Measurements from ENCODE around the gene GNPTAB. TPM values are rescaled to one million over a fixed set of nuclear protein-coding genes. Genes with fewer than 3 reads are reported as not detected.
A peak's percentile ranks its signal among the peaks of the same experiment; 100 is the strongest.

GNPTAB gene
- total RNA-seq, 1 experiment from 2014 or later: 25.4 TPM

DNA sequence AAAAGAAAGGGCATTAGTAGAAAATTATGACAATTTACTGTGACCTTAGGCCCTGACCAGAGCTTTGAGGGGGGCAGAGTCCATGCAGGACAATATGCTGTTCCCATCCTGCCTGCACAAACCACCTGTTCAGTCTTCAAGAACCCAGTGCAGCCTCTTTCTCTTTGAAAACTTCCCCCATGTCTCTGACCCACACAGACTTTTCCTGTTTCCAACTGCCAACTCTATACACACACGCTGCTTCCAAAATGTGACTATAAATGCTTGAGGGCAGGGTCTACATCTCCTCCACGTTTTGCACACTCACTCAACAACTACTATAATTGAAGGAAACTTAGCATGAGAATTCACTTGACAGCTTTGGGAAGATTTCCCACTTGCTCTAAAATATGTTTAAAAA, 54.9 kb downstream of the GNPTAB start:
- Mint-ChIP-seq H3K4me3 (no peak overlapping the region), H3K36me3 (peaks cover 3% of the 10 kb centered on the region), H3K27me3 (ENCODE audit: low read depth) (no peaks in the 10 kb centered on the region), H3K4me1 (no peaks in the 10 kb centered on the region), H3K27ac (no peak overlapping the region), H3K9me3 (no peaks in the 10 kb centered on the region)
- ChIA-PET POLR2A (no interaction called here), CTCF (no interaction called here)
- DNase-seq (ENCODE audit: low spot score) (no peak), ATAC-seq (no peak)
- no peak for TF ChIP-seq NFE2L1 (CRISPR knock-in tag; IDR thresholded peaks at IDR 0.05)
- no peak for TF ChIP-seq ZNF138 (CRISPR knock-in tag; conservative IDR thresholded peaks at IDR 0.05)
- TF ChIP-seq GABPB1 (CRISPR knock-in tag; IDR thresholded peaks at IDR 0.05): no peak
- no peak for TF ChIP-seq EMX1 (CRISPR knock-in tag; IDR thresholded peaks at IDR 0.05)

GRCh38 chr12:101773650-101774162, 57.1 kb downstream of the GNPTAB start:
- DNase-seq (ENCODE audit: low spot score) (peak; percentile 56), ATAC-seq (peak; percentile 89)
- Mint-ChIP-seq H3K9me3 (no peaks in the 10 kb centered on the region), H3K27ac (no peak overlapping the region), H3K27me3 (ENCODE audit: low read depth) (no peaks in the 10 kb centered on the region), H3K4me1 (no peaks in the 10 kb centered on the region), H3K4me3 (no peak overlapping the region), H3K36me3 (peaks cover 10% of the 10 kb centered on the region)
- TF ChIP-seq ZNF416 (CRISPR knock-in tag; IDR thresholded peaks at IDR 0.05): peak; percentile 84; the same call in 1 of the 2 replicates
- TF ChIP-seq FOXP1 (CRISPR knock-in tag; IDR thresholded peaks at IDR 0.05; ENCODE audit: borderline replicate concordance): no peak
- TF ChIP-seq SP1 (CRISPR knock-in tag; conservative IDR thresholded peaks at IDR 0.05): no peak
- no peak for TF ChIP-seq ATF6 (CRISPR knock-in tag; IDR thresholded peaks at IDR 0.05)
- TF ChIP-seq, protein P1, sequence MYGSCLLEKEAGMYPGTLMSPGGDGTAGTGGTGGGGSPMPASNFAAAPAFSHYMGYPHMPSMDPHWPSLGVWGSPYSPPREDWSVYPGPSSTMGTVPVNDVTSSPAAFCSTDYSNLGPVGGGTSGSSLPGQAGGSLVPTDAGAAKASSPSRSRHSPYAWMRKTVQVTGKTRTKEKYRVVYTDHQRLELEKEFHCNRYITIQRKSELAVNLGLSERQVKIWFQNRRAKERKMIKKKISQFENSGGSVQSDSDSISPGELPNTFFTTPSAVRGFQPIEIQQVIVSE (CRISPR knock-in tag; IDR thresholded peaks at IDR 0.05; ENCODE audit: borderline replicate concordance): no peak
- TF ChIP-seq, protein P2, sequence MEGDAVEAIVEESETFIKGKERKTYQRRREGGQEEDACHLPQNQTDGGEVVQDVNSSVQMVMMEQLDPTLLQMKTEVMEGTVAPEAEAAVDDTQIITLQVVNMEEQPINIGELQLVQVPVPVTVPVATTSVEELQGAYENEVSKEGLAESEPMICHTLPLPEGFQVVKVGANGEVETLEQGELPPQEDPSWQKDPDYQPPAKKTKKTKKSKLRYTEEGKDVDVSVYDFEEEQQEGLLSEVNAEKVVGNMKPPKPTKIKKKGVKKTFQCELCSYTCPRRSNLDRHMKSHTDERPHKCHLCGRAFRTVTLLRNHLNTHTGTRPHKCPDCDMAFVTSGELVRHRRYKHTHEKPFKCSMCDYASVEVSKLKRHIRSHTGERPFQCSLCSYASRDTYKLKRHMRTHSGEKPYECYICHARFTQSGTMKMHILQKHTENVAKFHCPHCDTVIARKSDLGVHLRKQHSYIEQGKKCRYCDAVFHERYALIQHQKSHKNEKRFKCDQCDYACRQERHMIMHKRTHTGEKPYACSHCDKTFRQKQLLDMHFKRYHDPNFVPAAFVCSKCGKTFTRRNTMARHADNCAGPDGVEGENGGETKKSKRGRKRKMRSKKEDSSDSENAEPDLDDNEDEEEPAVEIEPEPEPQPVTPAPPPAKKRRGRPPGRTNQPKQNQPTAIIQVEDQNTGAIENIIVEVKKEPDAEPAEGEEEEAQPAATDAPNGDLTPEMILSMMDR (IDR thresholded peaks at IDR 0.05): peak; percentile 89
- TF ChIP-seq, protein P3, sequence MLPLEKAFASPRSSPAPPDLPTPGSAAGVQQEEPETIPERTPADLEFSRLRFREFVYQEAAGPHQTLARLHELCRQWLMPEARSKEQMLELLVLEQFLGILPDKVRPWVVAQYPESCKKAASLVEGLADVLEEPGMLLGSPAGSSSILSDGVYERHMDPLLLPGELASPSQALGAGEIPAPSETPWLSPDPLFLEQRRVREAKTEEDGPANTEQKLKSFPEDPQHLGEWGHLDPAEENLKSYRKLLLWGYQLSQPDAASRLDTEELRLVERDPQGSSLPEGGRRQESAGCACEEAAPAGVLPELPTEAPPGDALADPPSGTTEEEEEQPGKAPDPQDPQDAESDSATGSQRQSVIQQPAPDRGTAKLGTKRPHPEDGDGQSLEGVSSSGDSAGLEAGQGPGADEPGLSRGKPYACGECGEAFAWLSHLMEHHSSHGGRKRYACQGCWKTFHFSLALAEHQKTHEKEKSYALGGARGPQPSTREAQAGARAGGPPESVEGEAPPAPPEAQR (CRISPR knock-in tag; IDR thresholded peaks at IDR 0.05): no peak
- POLR2A ChIA-PET: interaction anchor here (0.6 kb wide), 1 partner anchor 57 kb away, joined by 4 read pairs; the partner anchor contains the start of gene GNPTAB
- CTCF ChIA-PET: interaction anchor here (0.6 to 3.1 kb wide), 21 partner anchors 10 to 1038 kb away, joined by 3 to 71 read pairs (median 4); partner anchors contain the start of gene GNPTAB

DNA sequence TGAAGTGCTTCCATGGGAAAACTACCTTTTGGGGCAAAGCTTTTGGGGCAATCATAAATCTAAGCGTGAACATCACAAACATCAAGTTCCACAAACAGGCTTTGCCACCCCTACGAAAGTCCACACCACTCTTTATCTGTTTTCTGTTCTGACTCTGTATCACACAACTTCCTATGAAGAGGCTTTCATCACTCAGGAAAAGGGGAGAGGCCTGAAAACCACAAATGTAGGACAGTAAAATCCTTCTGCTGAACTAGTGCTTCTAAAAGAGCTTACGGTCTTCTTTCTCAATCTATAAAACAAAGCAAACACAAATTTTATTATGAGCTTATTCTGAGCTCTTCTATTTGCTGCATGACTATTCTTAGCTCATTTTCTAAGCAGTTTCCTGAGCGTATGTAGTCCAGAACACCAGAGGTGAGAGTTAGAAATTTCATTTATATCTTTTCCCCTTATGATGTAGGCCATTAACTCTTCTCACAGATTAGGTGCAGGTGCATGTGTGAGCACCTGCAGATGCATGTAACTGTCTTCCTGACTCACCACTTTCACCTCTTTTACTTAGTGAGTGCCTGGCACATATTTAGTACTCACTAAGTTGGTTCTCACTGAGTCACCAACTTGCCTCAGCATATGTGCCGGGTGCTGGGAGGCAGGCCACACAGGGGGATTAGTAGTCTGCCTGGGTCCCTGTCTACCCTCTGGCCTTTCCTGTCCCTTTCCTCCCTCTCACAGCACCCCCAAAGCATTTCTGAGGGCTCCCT, 58.6 kb downstream of the GNPTAB start:
- CTCF ChIA-PET: interaction anchor here (0.7 to 3.1 kb wide), 4 partner anchors 13 to 365 kb away, joined by 3 to 71 read pairs (median 29); partner anchors contain the start of genes ARL1 and GNPTAB
- Mint-ChIP-seq H3K27me3 (ENCODE audit: low read depth) (no peaks in the 10 kb centered on the region), H3K36me3 (peaks cover 12% of the 10 kb centered on the region), H3K4me3 (no peak overlapping the region), H3K9me3 (no peaks in the 10 kb centered on the region), H3K27ac (no peak overlapping the region), H3K4me1 (no peaks in the 10 kb centered on the region)
- POLR2A ChIA-PET: no interaction called here
- ATAC-seq: no peak
- DNase-seq (ENCODE audit: low spot score): no peak
- TF ChIP-seq NR3C1 (CRISPR knock-in tag; conservative IDR thresholded peaks at IDR 0.05; ENCODE audit: low read depth): no peak
- TF ChIP-seq ESRRA (CRISPR knock-in tag; IDR thresholded peaks at IDR 0.05; ENCODE audit: borderline replicate concordance): no peak
- TF ChIP-seq GTF2I (CRISPR knock-in tag; conservative IDR thresholded peaks at IDR 0.05): no peak
- TF ChIP-seq ZNF232 (CRISPR knock-in tag; IDR thresholded peaks at IDR 0.05): no peak
- TF ChIP-seq HMGA2 (CRISPR knock-in tag; IDR thresholded peaks at IDR 0.05): no peak
- no peak for TF ChIP-seq ZNF263 (CRISPR knock-in tag; IDR thresholded peaks at IDR 0.05; ENCODE audit: low read depth)
- no peak for TF ChIP-seq PRRX2 (CRISPR knock-in tag; IDR thresholded peaks at IDR 0.05)
- no peak for TF ChIP-seq GRHL2 (CRISPR knock-in tag; IDR thresholded peaks at IDR 0.05; ENCODE audit: insufficient replicate concordance, severe bottlenecking)
- TF ChIP-seq ZMAT4 (CRISPR knock-in tag; IDR thresholded peaks at IDR 0.05): no peak
- no peak for TF ChIP-seq PREB (CRISPR knock-in tag; IDR thresholded peaks at IDR 0.05; ENCODE audit: borderline replicate concordance)
- TF ChIP-seq ZNF138 (CRISPR knock-in tag; conservative IDR thresholded peaks at IDR 0.05): no peak
- no peak for TF ChIP-seq KAT7 (CRISPR knock-in tag; IDR thresholded peaks at IDR 0.05; ENCODE audit: borderline replicate concordance)
- TF ChIP-seq MYBL2 (CRISPR knock-in tag; IDR thresholded peaks at IDR 0.05): no peak

Data from WTC11 (cell line).